Measurements from ENCODE around the gene NPIPB8. TPM values are rescaled to one million over a fixed set of nuclear protein-coding genes. Genes with fewer than 3 reads are reported as not detected.
"Not testable (repeated sequence)": the region's sequence is repeated elsewhere in the genome, so short reads cannot be mapped to it uniquely, and the experiment has no call there.

The NPIPB8 gene
- polyA plus RNA-seq, 3 donors, result 0.11 TPM; not detected in 2

- intact Hi-C loops (cut with micrococcal nuclease), result not testable (repeated sequence)
Measured at GRCh38 chr16:28639959-28640358, 2.1 kb downstream of the NPIPB8 start.

GRCh38 chr16:28666264-28666663 is 28.4 kb downstream of the NPIPB8 start:
- H3K36me3 ChIP-seq (replicated peaks in 1 of 2; ENCODE audit: control insufficient read depth in 1 of 2, insufficient read depth in 2 of 2, low read length in 2 of 2); H3K9ac ChIP-seq (ENCODE audit: insufficient read depth, low read length, poor library complexity, severe bottlenecking); H3K4me2 ChIP-seq (replicated peaks; ENCODE audit: extremely low read depth, low read length, poor library complexity, severe bottlenecking); H3K9me3 Mint-ChIP-seq; H2AFZ ChIP-seq (ENCODE audit: insufficient read depth, low read depth, low read length, poor library complexity, severe bottlenecking); H3K27me3 ChIP-seq (ENCODE audit: control insufficient read depth in 2 of 2, insufficient read depth in 2 of 2, low read length in 2 of 2); H3K27me3 Mint-ChIP-seq (ENCODE audit: low read depth in 3 of 3); H3K9me3 ChIP-seq (replicated peaks in 1 of 2; ENCODE audit: control insufficient read depth in 1 of 2, insufficient read depth in 1 of 2, low read length in 2 of 2); H3K4me1 Mint-ChIP-seq; H3K27ac Mint-ChIP-seq; H4K20me1 ChIP-seq (ENCODE audit: insufficient read depth, low read length); H3K27ac ChIP-seq (ENCODE audit: low read depth in 1 of 2, low read length in 2 of 2); H3K4me3 Mint-ChIP-seq; H3K4me3 ChIP-seq (replicated peaks in 1 of 3; ENCODE audit: low read depth in 2 of 3, low read length in 3 of 3); H3K79me2 ChIP-seq (ENCODE audit: insufficient read depth, low read length); H3K36me3 Mint-ChIP-seq; H3K4me1 ChIP-seq (ENCODE audit: control insufficient read depth in 1 of 2, insufficient read depth in 2 of 2, low read length in 2 of 2); DNase-seq; intact Hi-C loops (cut with micrococcal nuclease): not testable (repeated sequence)
- WGBS (ENCODE audit: insufficient coverage), result no CpG with 5 or more reads among the region's 25 CpGs

More at GRCh38 chr16:28639959-28640358, 2.1 kb downstream of the NPIPB8 start:
- not testable (repeated sequence) for H3K36me3 ChIP-seq (replicated peaks in 1 of 2; ENCODE audit: control insufficient read depth in 1 of 2, insufficient read depth in 2 of 2, low read length in 2 of 2); H3K4me2 ChIP-seq (replicated peaks; ENCODE audit: extremely low read depth, low read length, poor library complexity, severe bottlenecking); H3K27ac Mint-ChIP-seq; H3K4me3 ChIP-seq (replicated peaks in 1 of 3; ENCODE audit: low read depth in 2 of 3, low read length in 3 of 3); H4K20me1 ChIP-seq (ENCODE audit: insufficient read depth, low read length); H3K27ac ChIP-seq (ENCODE audit: low read depth in 1 of 2, low read length in 2 of 2); H3K27me3 Mint-ChIP-seq (ENCODE audit: low read depth in 3 of 3); H3K4me3 Mint-ChIP-seq; H3K9me3 Mint-ChIP-seq; DNase-seq; H3K27me3 ChIP-seq (ENCODE audit: control insufficient read depth in 2 of 2, insufficient read depth in 2 of 2, low read length in 2 of 2); H3K9ac ChIP-seq (ENCODE audit: insufficient read depth, low read length, poor library complexity, severe bottlenecking); H3K36me3 Mint-ChIP-seq; H3K9me3 ChIP-seq (replicated peaks in 1 of 2; ENCODE audit: control insufficient read depth in 1 of 2, insufficient read depth in 1 of 2, low read length in 2 of 2); H3K4me1 Mint-ChIP-seq; H3K4me1 ChIP-seq (ENCODE audit: control insufficient read depth in 1 of 2, insufficient read depth in 2 of 2, low read length in 2 of 2); H2AFZ ChIP-seq (ENCODE audit: insufficient read depth, low read depth, low read length, poor library complexity, severe bottlenecking); H3K79me2 ChIP-seq (ENCODE audit: insufficient read depth, low read length)
- no CpG with 5 or more reads among the region's 2 CpGs for WGBS (ENCODE audit: insufficient coverage)

GRCh38 chr16:28667480-28667879 is 29.6 kb downstream of the NPIPB8 start:
- H4K20me1 ChIP-seq (ENCODE audit: insufficient read depth, low read length); H3K4me3 ChIP-seq (replicated peaks in 1 of 3; ENCODE audit: low read depth in 2 of 3, low read length in 3 of 3); H3K4me2 ChIP-seq (replicated peaks; ENCODE audit: extremely low read depth, low read length, poor library complexity, severe bottlenecking); H3K36me3 Mint-ChIP-seq; intact Hi-C loops (cut with micrococcal nuclease); H3K4me3 Mint-ChIP-seq; H3K9me3 Mint-ChIP-seq; H3K27me3 ChIP-seq (ENCODE audit: control insufficient read depth in 2 of 2, insufficient read depth in 2 of 2, low read length in 2 of 2); H3K36me3 ChIP-seq (replicated peaks in 1 of 2; ENCODE audit: control insufficient read depth in 1 of 2, insufficient read depth in 2 of 2, low read length in 2 of 2); H3K9me3 ChIP-seq (replicated peaks in 1 of 2; ENCODE audit: control insufficient read depth in 1 of 2, insufficient read depth in 1 of 2, low read length in 2 of 2); DNase-seq; H3K79me2 ChIP-seq (ENCODE audit: insufficient read depth, low read length); H2AFZ ChIP-seq (ENCODE audit: insufficient read depth, low read depth, low read length, poor library complexity, severe bottlenecking); H3K9ac ChIP-seq (ENCODE audit: insufficient read depth, low read length, poor library complexity, severe bottlenecking); H3K27ac Mint-ChIP-seq; H3K4me1 ChIP-seq (ENCODE audit: control insufficient read depth in 1 of 2, insufficient read depth in 2 of 2, low read length in 2 of 2); H3K4me1 Mint-ChIP-seq; H3K27me3 Mint-ChIP-seq (ENCODE audit: low read depth in 3 of 3); H3K27ac ChIP-seq (ENCODE audit: low read depth in 1 of 2, low read length in 2 of 2): not testable (repeated sequence)
- WGBS (ENCODE audit: insufficient coverage), result no CpG with 5 or more reads among the region's 7 CpGs

GRCh38 chr16:28668199-28668598 is 30.3 kb downstream of the NPIPB8 start:
- H3K4me1 ChIP-seq (ENCODE audit: control insufficient read depth in 1 of 2, insufficient read depth in 2 of 2, low read length in 2 of 2); DNase-seq; H3K36me3 Mint-ChIP-seq; H2AFZ ChIP-seq (ENCODE audit: insufficient read depth, low read depth, low read length, poor library complexity, severe bottlenecking); H3K9me3 Mint-ChIP-seq; intact Hi-C loops (cut with micrococcal nuclease); H3K4me3 ChIP-seq (replicated peaks in 1 of 3; ENCODE audit: low read depth in 2 of 3, low read length in 3 of 3); H3K27ac Mint-ChIP-seq; H3K27ac ChIP-seq (ENCODE audit: low read depth in 1 of 2, low read length in 2 of 2); H3K4me2 ChIP-seq (replicated peaks; ENCODE audit: extremely low read depth, low read length, poor library complexity, severe bottlenecking); H3K36me3 ChIP-seq (replicated peaks in 1 of 2; ENCODE audit: control insufficient read depth in 1 of 2, insufficient read depth in 2 of 2, low read length in 2 of 2); H3K27me3 Mint-ChIP-seq (ENCODE audit: low read depth in 3 of 3); H3K79me2 ChIP-seq (ENCODE audit: insufficient read depth, low read length); H4K20me1 ChIP-seq (ENCODE audit: insufficient read depth, low read length); H3K9ac ChIP-seq (ENCODE audit: insufficient read depth, low read length, poor library complexity, severe bottlenecking); H3K4me1 Mint-ChIP-seq; H3K9me3 ChIP-seq (replicated peaks in 1 of 2; ENCODE audit: control insufficient read depth in 1 of 2, insufficient read depth in 1 of 2, low read length in 2 of 2); H3K4me3 Mint-ChIP-seq; H3K27me3 ChIP-seq (ENCODE audit: control insufficient read depth in 2 of 2, insufficient read depth in 2 of 2, low read length in 2 of 2): not testable (repeated sequence)
- WGBS (ENCODE audit: insufficient coverage), result no CpG with 5 or more reads among the region's 4 CpGs
